Neural progenitor cell (in vitro differentiated cells): Measurements from ENCODE around the gene TGFBR2.

ENCODE experiments used
- EZH2 ChIP-seq: fragments of 200-600 bp; sonication (generic); IDR thresholded peaks from 2 replicates; pipeline ENCODE4 v1.6.1; 2017; ENCODE audit warnings: antibody characterized with exemption, mild to moderate bottlenecking, moderate library complexity
- EZH2phosphoT487 ChIP-seq: fragments of 200-600 bp; sonication (generic); IDR thresholded peaks from 2 replicates; pipeline ENCODE4 v1.6.1; 2017; ENCODE audit warnings: antibody characterized with exemption
- TF ChIP-seq, protein P1 (sequence below): fragments of 200-600 bp; sonication (generic); IDR thresholded peaks from 2 replicates; pipeline ENCODE4 v1.5.1; 2017; ENCODE audit warnings: antibody characterized with exemption, mild to moderate bottlenecking

DNA sequence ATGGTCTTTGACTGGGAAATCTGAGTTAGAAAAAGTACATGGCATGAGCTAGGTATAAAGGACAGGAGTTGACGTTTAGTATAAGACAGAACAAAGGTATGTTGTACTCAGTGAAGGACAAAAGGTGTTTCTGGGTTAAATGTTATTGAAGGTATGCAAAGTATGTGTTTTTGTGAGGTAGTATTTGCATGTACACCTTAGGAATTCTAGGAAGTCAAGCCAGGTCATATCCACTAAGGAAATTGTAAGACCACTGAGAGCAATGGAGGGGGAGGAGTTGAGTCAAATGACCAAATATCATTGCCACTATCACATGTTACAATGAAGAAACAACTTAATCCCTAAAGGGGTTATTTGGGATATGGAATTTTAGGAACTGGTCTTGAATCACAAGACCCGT is 24.4 kb upstream of the TGFBR2 start:
- TF ChIP-seq, protein P1, sequence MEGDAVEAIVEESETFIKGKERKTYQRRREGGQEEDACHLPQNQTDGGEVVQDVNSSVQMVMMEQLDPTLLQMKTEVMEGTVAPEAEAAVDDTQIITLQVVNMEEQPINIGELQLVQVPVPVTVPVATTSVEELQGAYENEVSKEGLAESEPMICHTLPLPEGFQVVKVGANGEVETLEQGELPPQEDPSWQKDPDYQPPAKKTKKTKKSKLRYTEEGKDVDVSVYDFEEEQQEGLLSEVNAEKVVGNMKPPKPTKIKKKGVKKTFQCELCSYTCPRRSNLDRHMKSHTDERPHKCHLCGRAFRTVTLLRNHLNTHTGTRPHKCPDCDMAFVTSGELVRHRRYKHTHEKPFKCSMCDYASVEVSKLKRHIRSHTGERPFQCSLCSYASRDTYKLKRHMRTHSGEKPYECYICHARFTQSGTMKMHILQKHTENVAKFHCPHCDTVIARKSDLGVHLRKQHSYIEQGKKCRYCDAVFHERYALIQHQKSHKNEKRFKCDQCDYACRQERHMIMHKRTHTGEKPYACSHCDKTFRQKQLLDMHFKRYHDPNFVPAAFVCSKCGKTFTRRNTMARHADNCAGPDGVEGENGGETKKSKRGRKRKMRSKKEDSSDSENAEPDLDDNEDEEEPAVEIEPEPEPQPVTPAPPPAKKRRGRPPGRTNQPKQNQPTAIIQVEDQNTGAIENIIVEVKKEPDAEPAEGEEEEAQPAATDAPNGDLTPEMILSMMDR, result no peak
- TF ChIP-seq EZH2, result no peak
- TF ChIP-seq EZH2phosphoT487, result no peak
